Activated T-helper 17 cell treated with anti-CD3 and anti-CD28 coated beads, Interleukin-2, amount 50 U/mL, for 72 hours (primary cell): Measurements from ENCODE around the gene TENM3. TPM values are rescaled to one million over a fixed set of nuclear protein-coding genes. Genes with fewer than 3 reads are reported as not detected.

Experiments used
- ATAC-seq: fragments of 150-1000 bp; cut with Tn5 transposase; replicated peaks from 2 replicates; pipeline ENCODE4 v1.10.0; 2021; ENCODE audit warnings: mild to moderate bottlenecking, moderate library complexity
- H3K27ac Mint-ChIP-seq: one replicate; pipeline ENCODE4 v1.8.0; 2022; ENCODE audit warnings: mixed read lengths
- H3K27me3 Mint-ChIP-seq: one replicate; pipeline ENCODE4 v1.8.0; 2022; ENCODE audit warnings: mixed read lengths
- H3K36me3 Mint-ChIP-seq: one replicate; pipeline ENCODE4 v1.8.0; 2022; ENCODE audit warnings: low read depth, mild to moderate bottlenecking, mixed read lengths
- H3K4me1 Mint-ChIP-seq: one replicate; pipeline ENCODE4 v1.8.0; 2022; ENCODE audit warnings: mixed read lengths
- H3K4me3 Mint-ChIP-seq: one replicate; pipeline ENCODE4 v1.8.0; 2022; ENCODE audit warnings: mild to moderate bottlenecking, mixed read lengths
- H3K9me3 Mint-ChIP-seq: one replicate; pipeline ENCODE4 v1.8.0; 2022; ENCODE audit warnings: mixed read lengths
- total RNA-seq, 2 donors: library from RNA; stranded (reverse); gene quantifications; one replicate each; pipeline ENCODE4 v1.2.3, GENCODE V29; 2022

TENM3 gene
- total RNA-seq, 2 donors from 2014 or later, result not detected

GRCh38 chr4:182567119-182567518 lies 323.9 kb downstream of the TENM3 start:
- Mint-ChIP-seq H3K4me1 (no peaks in the 10 kb centered on the region), H3K4me3 (no peak overlapping the region), H3K36me3 (no peaks in the 10 kb centered on the region), H3K9me3 (no peaks in the 10 kb centered on the region), H3K27me3 (peaks cover 29% of the 10 kb centered on the region), H3K27ac (no peak overlapping the region)
- no peak for ATAC-seq

- no peaks in the 10 kb centered on the region for H3K9me3 Mint-ChIP-seq
- no peaks in the 10 kb centered on the region for H3K4me1 Mint-ChIP-seq
- peaks cover 27% of the 10 kb centered on the region for H3K27me3 Mint-ChIP-seq
- no peaks in the 10 kb centered on the region for H3K36me3 Mint-ChIP-seq
- ATAC-seq, result no peak
- H3K4me3 Mint-ChIP-seq, result no peak overlapping the region
- H3K27ac Mint-ChIP-seq, result no peak overlapping the region
Measured at GRCh38 chr4:182569561-182569960, 326.4 kb downstream of the TENM3 start.

GRCh38 chr4:182574706-182575105 lies 331.5 kb downstream of the TENM3 start:
- Mint-ChIP-seq H3K4me3 (no peak overlapping the region), H3K9me3 (no peaks in the 10 kb centered on the region), H3K4me1 (no peaks in the 10 kb centered on the region), H3K27ac (no peak overlapping the region), H3K27me3 (peaks cover 19% of the 10 kb centered on the region), H3K36me3 (no peaks in the 10 kb centered on the region)
- ATAC-seq, result no peak

- ATAC-seq, result no peak
- H3K4me3 Mint-ChIP-seq, result no peak overlapping the region
- no peaks in the 10 kb centered on the region for H3K9me3 Mint-ChIP-seq
- H3K4me1 Mint-ChIP-seq, result no peaks in the 10 kb centered on the region
- no peak overlapping the region for H3K27ac Mint-ChIP-seq
- peaks cover 15% of the 10 kb centered on the region for H3K27me3 Mint-ChIP-seq
- H3K36me3 Mint-ChIP-seq, result no peaks in the 10 kb centered on the region
Measured at GRCh38 chr4:182575225-182575624, 332.0 kb downstream of the TENM3 start.

GRCh38 chr4:182576601-182577289 lies 333.5 kb downstream of the TENM3 start:
- no peak for ATAC-seq
- Mint-ChIP-seq H3K9me3 (no peaks in the 10 kb centered on the region), H3K4me1 (no peaks in the 10 kb centered on the region), H3K27me3 (peaks cover 15% of the 10 kb centered on the region), H3K27ac (no peak overlapping the region), H3K36me3 (no peaks in the 10 kb centered on the region), H3K4me3 (no peak overlapping the region)

- H3K27ac Mint-ChIP-seq, result no peak overlapping the region
- H3K4me3 Mint-ChIP-seq, result no peak overlapping the region
- no peaks in the 10 kb centered on the region for H3K9me3 Mint-ChIP-seq
- peaks cover 19% of the 10 kb centered on the region for H3K27me3 Mint-ChIP-seq
- ATAC-seq, result no peak
- no peaks in the 10 kb centered on the region for H3K36me3 Mint-ChIP-seq
- no peaks in the 10 kb centered on the region for H3K4me1 Mint-ChIP-seq
Measured at GRCh38 chr4:182577411-182577810, 334.2 kb downstream of the TENM3 start.

GRCh38 chr4:182578402-182578801 lies 335.2 kb downstream of the TENM3 start:
- Mint-ChIP-seq H3K9me3 (no peaks in the 10 kb centered on the region), H3K27ac (no peak overlapping the region), H3K27me3 (peaks cover 16% of the 10 kb centered on the region), H3K4me1 (no peaks in the 10 kb centered on the region), H3K36me3 (no peaks in the 10 kb centered on the region), H3K4me3 (no peak overlapping the region)
- no peak for ATAC-seq

- Mint-ChIP-seq H3K4me1 (no peaks in the 10 kb centered on the region), H3K27ac (no peak overlapping the region), H3K27me3 (peaks cover 12% of the 10 kb centered on the region), H3K4me3 (no peak overlapping the region), H3K9me3 (no peaks in the 10 kb centered on the region), H3K36me3 (no peaks in the 10 kb centered on the region)
- no peak for ATAC-seq
Measured at GRCh38 chr4:182582245-182582644, 339.0 kb downstream of the TENM3 start.

- no peak for ATAC-seq
- H3K4me3 Mint-ChIP-seq, result no peak overlapping the region
Measured at GRCh38 chr4:182583703-182584415, 340.7 kb downstream of the TENM3 start.

GRCh38 chr4:182585321-182585720 lies 342.1 kb downstream of the TENM3 start:
- Mint-ChIP-seq H3K4me1 (no peaks in the 10 kb centered on the region), H3K36me3 (no peaks in the 10 kb centered on the region), H3K4me3 (no peak overlapping the region), H3K27ac (no peak overlapping the region), H3K9me3 (no peaks in the 10 kb centered on the region), H3K27me3 (peaks cover 10% of the 10 kb centered on the region)
- no peak for ATAC-seq

More at GRCh38 chr4:182583703-182584415, 340.7 kb downstream of the TENM3 start:
- no peak overlapping the region for H3K27ac Mint-ChIP-seq
- no peaks in the 10 kb centered on the region for H3K4me1 Mint-ChIP-seq
- H3K9me3 Mint-ChIP-seq, result no peaks in the 10 kb centered on the region
- no peaks in the 10 kb centered on the region for H3K36me3 Mint-ChIP-seq
- H3K27me3 Mint-ChIP-seq, result peaks cover 10% of the 10 kb centered on the region

GRCh38 chr4:182589100-182589499 lies 345.9 kb downstream of the TENM3 start:
- H3K4me1 Mint-ChIP-seq, result no peaks in the 10 kb centered on the region
- H3K27ac Mint-ChIP-seq, result no peak overlapping the region
- peaks cover 3% of the 10 kb centered on the region for H3K9me3 Mint-ChIP-seq
- no peak for ATAC-seq
- no peaks in the 10 kb centered on the region for H3K36me3 Mint-ChIP-seq
- H3K27me3 Mint-ChIP-seq, result peaks cover 11% of the 10 kb centered on the region
- H3K4me3 Mint-ChIP-seq, result no peak overlapping the region

- Mint-ChIP-seq H3K36me3 (no peaks in the 10 kb centered on the region), H3K4me1 (no peaks in the 10 kb centered on the region), H3K9me3 (peaks cover 3% of the 10 kb centered on the region), H3K27me3 (peaks cover 5% of the 10 kb centered on the region), H3K4me3 (no peak overlapping the region), H3K27ac (no peak overlapping the region)
- no peak for ATAC-seq
Measured at GRCh38 chr4:182593402-182593801, 350.2 kb downstream of the TENM3 start.

GRCh38 chr4:182593864-182594263 lies 350.7 kb downstream of the TENM3 start:
- H3K27me3 Mint-ChIP-seq, result peaks cover 5% of the 10 kb centered on the region
- ATAC-seq, result no peak
- no peaks in the 10 kb centered on the region for H3K4me1 Mint-ChIP-seq
- H3K9me3 Mint-ChIP-seq, result peaks cover 3% of the 10 kb centered on the region
- no peak overlapping the region for H3K4me3 Mint-ChIP-seq
- H3K36me3 Mint-ChIP-seq, result no peaks in the 10 kb centered on the region
- H3K27ac Mint-ChIP-seq, result no peak overlapping the region

GRCh38 chr4:182600093-182600492 lies 356.9 kb downstream of the TENM3 start:
- peaks cover 4% of the 10 kb centered on the region for H3K27me3 Mint-ChIP-seq
- H3K4me1 Mint-ChIP-seq, result no peaks in the 10 kb centered on the region
- no peaks in the 10 kb centered on the region for H3K36me3 Mint-ChIP-seq

GRCh38 chr4:182600856-182601255 lies 357.7 kb downstream of the TENM3 start:
- no peaks in the 10 kb centered on the region for H3K9me3 Mint-ChIP-seq
- H3K4me3 Mint-ChIP-seq, result no peak overlapping the region
- no peak overlapping the region for H3K27ac Mint-ChIP-seq
- H3K36me3 Mint-ChIP-seq, result no peaks in the 10 kb centered on the region
- no peak for ATAC-seq
- no peaks in the 10 kb centered on the region for H3K4me1 Mint-ChIP-seq
- peaks cover 4% of the 10 kb centered on the region for H3K27me3 Mint-ChIP-seq

More at GRCh38 chr4:182600093-182600492, 356.9 kb downstream of the TENM3 start:
- Mint-ChIP-seq H3K9me3 (no peaks in the 10 kb centered on the region), H3K4me3 (no peak overlapping the region), H3K27ac (no peak overlapping the region)
- ATAC-seq, result no peak
